Measurements from ENCODE around the gene INPP5E.
"Not testable (repeated sequence)": the region's sequence is repeated elsewhere in the genome, so short reads cannot be mapped to it uniquely, and the experiment has no call there.

INPP5E gene

GRCh38 chr9:136410500-136411287 lies 29.0 kb downstream of the INPP5E start, which contains the start of the genes ENTR1 and PMPCA:
Gene ENTR1 (minus strand): TSS chr9:136410614. CDS start chr9:136410397, 217 bp downstream.
Gene PMPCA (plus strand): TSS chr9:136410658. CDS start chr9:136410669, 11 bp downstream.
- intact Hi-C loops (cut with DNase I), result loop anchor here (1.0 to 5.0 kb wide), 2 partner anchors 10 to 72 kb away; partner anchors contain the start of genes SEC16A and SNAPC4
- peak; percentile 85 to 99 (median 94) for DNase-seq

DNA sequence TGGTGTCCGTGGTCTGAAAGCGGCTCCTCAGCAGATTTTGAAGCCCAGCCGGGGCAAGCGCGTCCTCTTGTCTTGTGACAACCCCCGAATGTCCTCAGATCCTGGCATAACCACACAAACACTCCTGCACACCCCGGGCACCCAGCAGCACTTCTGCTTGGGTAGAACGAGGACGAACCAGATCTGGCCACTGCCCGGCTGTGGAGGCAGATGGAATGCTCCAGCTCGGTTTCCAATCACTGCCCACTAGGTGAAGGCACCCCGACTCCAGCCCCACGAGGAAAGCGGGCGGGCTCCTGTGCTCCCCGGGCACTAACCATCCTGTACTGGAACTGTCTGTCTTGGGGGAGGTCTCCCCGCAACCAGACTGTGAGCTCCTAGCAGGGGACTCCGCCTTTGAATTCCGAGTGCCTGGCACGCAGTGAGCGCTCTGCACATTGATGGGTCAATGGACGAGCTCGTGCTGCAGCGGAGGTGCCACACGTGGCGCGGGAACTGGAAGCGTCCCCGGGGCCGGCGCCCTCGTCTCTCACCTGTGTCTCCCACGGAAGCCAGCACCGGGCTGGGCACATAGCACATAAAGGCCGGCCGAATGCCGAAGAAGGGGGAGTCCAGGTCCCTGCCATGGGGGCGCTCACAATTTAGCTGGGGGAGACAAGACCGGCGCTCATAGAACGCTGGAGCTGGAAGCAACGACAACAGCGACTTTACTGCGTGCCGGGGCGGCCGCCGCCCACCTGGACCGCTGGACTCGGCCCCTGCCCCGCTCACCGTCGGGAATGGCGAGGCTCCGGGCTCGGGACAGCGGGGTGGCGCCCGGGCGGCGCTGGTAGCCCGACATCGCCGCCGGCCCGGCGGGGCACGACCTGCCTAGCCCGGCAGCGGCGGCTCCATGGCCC lies 29.8 kb downstream of the INPP5E start:
- peak in 4 of 10 donors; percentile 31 to 92 (median 42) for DNase-seq
- intact Hi-C loops (cut with DNase I), result loop anchor here (1.0 to 5.0 kb wide), 2 partner anchors 10 to 72 kb away; partner anchors contain the start of genes SEC16A and SNAPC4

DNA sequence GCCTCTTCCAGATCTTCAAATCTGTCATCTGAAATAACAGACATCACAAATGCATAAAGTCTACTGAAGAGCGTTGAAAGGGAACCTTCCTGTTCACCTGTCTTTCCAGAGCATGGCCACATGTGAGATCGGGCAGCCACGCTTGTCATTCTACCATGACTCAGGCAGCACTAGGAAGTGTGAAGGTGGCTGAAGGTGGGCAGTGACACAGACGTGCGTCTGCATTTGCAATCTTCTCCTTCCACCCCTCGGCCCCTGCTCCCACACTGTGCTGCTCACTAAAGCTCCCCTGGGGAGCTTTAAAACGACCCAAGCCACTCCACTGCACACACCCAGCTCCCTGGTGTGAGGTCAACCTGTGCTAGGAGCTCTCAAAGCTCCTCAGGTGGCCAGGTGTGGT lies 31.7 kb downstream of the INPP5E start:
- no peak for DNase-seq
- intact Hi-C loops (cut with DNase I), result no loop called here

- intact Hi-C loops (cut with DNase I), result not testable (repeated sequence)
- DNase-seq, result peak in 1 of 10 donors; percentile 73
Observed at GRCh38 chr9:136407061-136407460, 32.6 kb downstream of the INPP5E start.

GRCh38 chr9:136405904-136406303 lies 33.7 kb downstream of the INPP5E start:
- DNase-seq; intact Hi-C loops (cut with DNase I): not testable (repeated sequence)

DNA sequence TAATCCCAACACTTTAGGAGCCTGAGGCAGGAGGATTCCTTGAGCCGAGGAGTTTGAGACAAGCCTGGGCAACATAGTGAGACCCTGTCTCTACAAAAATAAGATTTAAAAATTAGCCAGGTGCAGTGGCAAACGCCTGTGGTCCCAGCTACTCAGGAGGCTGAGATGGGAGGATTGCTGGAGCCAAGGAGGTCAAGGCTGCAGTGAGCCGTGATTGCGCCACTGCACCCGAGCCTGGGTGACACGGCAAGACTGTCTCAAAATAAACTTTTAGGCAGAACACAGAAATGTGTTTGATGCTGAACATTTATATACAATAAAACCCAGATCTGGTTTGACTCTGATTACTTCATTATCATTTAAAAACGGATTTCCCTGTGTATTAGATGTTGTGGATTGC lies 34.2 kb downstream of the INPP5E start:
- intact Hi-C loops (cut with DNase I), result no loop called here

GRCh38 chr9:136404801-136405136 lies 34.9 kb downstream of the INPP5E start:
- intact Hi-C loops (cut with DNase I), result no loop called here
- peak in 1 of 10 donors; percentile 73 for DNase-seq

More for the DNA sequence above, 34.2 kb downstream of the INPP5E start:
- DNase-seq, result no peak

GRCh38 chr9:136403915-136404800 lies 35.5 kb downstream of the INPP5E start:
- peak in 1 of 10 donors; percentile 77 for DNase-seq
- intact Hi-C loops (cut with DNase I), result no loop called here

DNA sequence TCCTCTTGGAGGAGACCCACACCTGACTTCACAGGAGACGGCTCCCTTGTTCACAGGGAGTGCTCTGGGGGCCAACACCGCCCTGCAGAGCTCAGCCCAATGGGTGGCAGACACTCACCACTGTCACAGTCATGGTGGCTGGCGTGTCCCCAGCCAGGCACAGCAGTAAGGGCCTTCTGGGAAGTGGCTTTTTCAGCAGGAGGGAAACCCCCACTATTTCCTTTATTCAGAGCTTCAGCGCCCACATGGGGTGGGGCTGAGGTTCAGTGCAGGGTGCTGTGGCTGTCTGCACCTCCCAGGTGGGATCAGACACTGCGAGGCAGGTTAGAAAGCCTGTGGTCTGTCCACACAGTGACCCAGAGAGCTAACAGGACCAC lies 36.1 kb downstream of the INPP5E start:
- intact Hi-C loops (cut with DNase I), result no loop called here
- no peak for DNase-seq

DNA sequence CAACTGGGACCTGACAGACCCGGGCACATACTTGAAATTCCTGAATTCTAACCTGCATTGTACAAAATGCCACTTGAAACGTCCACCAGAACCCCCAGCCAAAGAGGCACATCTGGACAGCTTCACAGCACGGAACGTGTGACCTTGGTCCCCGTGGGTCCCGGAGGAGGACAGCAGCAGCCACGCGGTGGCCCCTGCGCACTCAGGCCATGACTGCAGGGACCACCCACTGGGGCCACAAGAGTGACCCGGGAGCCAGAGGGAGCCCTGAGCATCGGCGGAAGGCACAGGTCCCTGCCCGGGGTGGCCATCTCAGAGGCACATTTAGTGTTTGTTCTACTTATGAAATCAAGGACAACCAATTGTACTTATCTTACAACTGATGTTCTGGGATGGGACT lies 37.6 kb downstream of the INPP5E start:
- intact Hi-C loops (cut with DNase I), result no loop called here
- peak in 1 of 10 donors; percentile 82 for DNase-seq

GRCh38 chr9:136401173-136401922 lies 38.3 kb downstream of the INPP5E start:
- intact Hi-C loops (cut with DNase I), result loop anchor here (2.0 kb wide), 2 partner anchors 39 to 89 kb away; partner anchors contain the start of gene DNLZ

DNA sequence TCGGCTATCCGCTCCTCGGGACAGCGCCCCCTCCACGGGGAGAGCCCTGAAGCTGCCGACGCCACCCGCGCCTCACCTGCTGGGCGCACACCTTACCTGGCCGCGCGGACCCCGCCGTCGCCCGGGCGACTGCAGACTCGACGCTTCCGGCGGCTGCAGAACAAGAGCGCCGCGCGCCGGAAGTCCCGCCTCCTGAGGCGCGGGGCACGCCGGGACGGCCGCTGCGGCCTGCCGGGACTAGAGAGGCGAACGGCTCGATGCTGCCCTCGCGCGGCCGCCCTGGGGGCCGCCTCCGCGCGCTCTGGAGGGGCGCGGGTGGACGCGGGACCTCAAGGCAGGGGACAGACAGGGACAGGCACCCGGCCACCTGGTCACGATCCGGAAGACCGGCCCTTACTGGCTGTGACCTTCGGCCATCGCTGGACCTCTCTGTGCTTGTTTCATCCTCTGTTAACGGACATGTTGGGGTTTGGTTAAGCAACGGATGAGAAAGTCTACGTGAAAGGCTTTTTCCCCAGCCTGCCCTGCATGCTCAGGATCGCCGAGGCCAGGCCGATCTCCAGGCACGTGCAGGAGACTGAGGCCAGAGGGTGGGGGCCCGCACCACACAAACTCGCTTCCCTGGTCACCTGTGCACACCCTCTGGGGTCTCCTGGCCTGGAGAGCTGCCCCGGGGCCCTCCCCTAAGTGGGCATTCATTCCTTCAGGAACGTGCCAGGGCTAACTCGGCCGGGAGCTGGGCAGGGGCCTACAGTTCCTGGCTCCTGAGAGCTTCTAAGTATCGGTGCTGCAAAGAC lies 39.4 kb downstream of the INPP5E start, which contains the start of gene SNAPC4:
SNAPC4 (minus strand) TSS at position 133 of the 797 bp plus-strand sequence. CDS start 1,742 bp downstream, outside the sequence.
- intact Hi-C loops (cut with DNase I), result loop anchor here (1.0 to 2.0 kb wide), 4 partner anchors 10 to 87 kb away; partner anchors contain the start of genes DNLZ, ENTR1, INPP5E and PMPCA
- peak; percentile 66 to 98 (median 80) for DNase-seq

More at GRCh38 chr9:136401173-136401922, 38.3 kb downstream of the INPP5E start:
- DNase-seq, result no peak

DNA sequence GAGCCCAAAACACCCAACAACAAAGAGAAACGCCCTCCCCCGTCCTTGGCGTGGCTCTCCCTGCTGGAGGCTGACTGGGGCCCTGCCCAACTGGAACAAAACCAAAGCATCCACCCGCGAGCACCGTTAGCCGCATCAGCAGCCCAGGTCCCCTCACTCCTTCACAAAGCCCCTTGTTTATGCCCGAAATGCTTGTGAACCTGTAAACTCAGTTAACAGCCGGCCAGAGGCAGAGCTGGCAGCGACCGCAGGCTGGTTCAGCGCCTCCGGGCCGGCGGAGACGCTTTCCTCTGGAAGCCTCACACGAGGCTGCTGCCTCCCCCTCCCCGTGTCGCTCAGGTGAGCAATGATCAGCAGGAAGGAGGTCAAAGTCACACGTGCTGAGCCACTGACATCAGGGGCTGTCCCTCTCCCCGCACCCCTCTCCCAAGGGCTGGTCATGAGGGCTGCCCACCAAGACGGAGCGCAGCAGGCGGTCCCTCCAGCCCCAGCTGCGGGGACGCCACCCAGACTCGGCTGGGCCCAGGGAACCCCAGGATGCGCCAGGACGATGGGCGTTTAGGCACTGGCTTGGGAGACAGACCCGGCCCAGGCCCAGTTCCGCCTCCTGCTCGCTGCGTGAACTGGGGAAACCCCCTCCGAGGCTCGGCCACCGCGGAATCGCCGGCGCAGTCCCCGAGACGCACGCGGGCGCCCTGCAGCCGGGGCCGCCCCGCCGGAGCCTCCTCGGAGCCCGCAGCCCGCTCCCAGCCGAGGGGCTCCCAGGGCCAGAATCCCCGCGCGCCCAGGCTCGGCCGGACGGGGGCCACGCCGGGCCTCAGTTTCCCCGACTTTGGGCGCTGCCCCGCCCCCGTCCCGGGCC lies 40.2 kb downstream of the INPP5E start:
- intact Hi-C loops (cut with DNase I), result loop anchor here (1.0 to 2.0 kb wide), 4 partner anchors 11 to 87 kb away; partner anchors contain the start of genes DNLZ, ENTR1, INPP5E and PMPCA
- DNase-seq, result peak in 1 of 10 donors; percentile 81

GRCh38 chr9:136398286-136398685 lies 41.4 kb downstream of the INPP5E start:
- DNase-seq, result no peak
- intact Hi-C loops (cut with DNase I), result no loop called here

DNA sequence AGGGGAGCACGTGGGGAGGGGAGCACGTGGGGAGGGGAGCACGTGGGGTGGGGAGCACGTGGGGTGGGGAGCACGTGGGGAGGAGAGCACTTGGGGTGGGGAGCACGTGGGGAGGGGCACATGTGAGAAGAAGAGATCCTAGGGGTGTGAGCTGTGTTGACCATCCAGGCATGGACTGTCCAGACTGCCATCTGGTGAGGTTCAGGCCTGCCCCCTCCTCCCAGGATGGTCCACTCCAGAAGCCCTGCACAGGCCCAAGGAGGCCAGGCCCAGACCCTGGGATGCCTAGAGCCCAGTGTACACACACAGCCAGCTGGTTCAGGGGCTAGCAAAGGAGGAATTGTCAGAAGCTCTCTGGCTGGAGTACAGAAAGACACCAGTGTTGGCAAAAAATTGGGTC lies 42.0 kb downstream of the INPP5E start:
- intact Hi-C loops (cut with DNase I), result no loop called here

DNA sequence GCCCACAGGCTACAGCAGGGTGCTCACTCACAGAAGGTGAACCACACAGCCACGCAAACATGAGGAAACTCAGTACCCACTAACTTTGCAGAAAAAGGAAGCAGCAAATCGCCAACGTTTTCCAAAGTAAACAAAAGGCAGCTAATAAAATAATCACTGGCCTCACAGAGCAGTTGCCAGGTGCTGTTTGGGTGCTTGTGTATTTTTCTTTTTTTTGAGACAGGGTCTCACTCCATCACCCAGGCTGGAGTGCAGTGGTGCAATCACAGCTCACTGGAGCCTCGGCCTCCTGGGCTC lies 43.5 kb downstream of the INPP5E start:
- intact Hi-C loops (cut with DNase I), result no loop called here

More for the DNA sequence above, 42.0 kb downstream of the INPP5E start:
- DNase-seq, result no peak

More for the DNA sequence above, 43.5 kb downstream of the INPP5E start:
- DNase-seq, result no peak
